ENCODE data around the gene MOG. TPM values are rescaled to one million over a fixed set of nuclear protein-coding genes. Genes with fewer than 3 reads are reported as not detected.
A peak's percentile ranks its signal among the peaks of the same experiment; 100 is the strongest.

Gene MOG
- total RNA-seq, 1 donor from 2014 or later = not detected

DNA sequence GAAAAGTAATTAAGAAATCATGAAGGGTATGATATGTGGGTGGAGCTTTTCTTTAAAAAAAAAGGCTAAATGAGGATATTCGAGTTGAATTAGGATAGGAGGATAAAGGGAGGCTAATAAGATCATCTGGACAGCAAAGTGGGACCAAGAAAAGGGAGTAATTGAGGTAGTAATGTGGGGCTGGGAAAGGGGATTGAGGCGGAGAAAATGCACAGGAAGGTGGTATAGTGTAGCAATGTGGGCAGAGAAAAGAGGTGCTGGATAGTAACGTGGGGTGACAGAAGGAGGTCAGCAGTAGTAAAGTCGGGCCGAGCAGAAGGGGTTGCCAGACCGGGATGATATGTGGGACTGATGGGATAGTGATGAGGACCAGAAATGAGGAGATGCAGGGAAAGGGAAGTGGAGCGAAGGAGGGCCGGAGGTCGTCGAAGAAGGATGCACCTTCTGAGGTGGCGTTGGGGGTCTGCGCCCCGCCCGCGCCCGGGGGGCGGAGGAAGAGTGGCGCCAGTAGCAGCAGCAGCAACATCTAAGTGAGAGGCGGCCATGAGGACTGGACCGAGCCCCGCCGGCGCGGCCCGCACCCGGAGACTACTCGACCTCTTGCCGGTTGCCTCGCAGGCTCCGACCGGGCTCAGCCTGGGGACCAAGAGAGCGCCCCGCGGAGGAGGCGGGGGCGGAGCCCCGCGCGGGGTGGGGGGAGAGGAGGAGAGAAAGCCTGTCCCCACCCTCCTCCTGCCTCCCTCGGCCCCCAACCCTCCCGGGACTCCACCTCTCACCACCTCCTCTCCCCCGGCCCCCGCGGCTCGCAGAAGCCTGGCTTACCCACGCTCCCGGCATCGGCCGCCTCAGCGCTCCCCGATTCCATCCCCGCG lies 24.8 kb upstream of the MOG start:
- H3K4me1 ChIP-seq = peaks cover 29% of the 10 kb centered on the region
- peaks cover 4% of the 10 kb centered on the region for H3K36me3 ChIP-seq
- ATAC-seq (peak; percentile 52 to 60), DNase-seq (peak; percentile 63)
- H3K4me3 ChIP-seq = peak overlapping the region; percentile 66
- no peaks in the 10 kb centered on the region for H3K27me3 ChIP-seq (ENCODE audit: low read depth)
- TF ChIP-seq, protein P1, sequence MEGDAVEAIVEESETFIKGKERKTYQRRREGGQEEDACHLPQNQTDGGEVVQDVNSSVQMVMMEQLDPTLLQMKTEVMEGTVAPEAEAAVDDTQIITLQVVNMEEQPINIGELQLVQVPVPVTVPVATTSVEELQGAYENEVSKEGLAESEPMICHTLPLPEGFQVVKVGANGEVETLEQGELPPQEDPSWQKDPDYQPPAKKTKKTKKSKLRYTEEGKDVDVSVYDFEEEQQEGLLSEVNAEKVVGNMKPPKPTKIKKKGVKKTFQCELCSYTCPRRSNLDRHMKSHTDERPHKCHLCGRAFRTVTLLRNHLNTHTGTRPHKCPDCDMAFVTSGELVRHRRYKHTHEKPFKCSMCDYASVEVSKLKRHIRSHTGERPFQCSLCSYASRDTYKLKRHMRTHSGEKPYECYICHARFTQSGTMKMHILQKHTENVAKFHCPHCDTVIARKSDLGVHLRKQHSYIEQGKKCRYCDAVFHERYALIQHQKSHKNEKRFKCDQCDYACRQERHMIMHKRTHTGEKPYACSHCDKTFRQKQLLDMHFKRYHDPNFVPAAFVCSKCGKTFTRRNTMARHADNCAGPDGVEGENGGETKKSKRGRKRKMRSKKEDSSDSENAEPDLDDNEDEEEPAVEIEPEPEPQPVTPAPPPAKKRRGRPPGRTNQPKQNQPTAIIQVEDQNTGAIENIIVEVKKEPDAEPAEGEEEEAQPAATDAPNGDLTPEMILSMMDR (IDR thresholded peaks at IDR 0.05) = no peak
- H3K9me3 ChIP-seq = no peaks in the 10 kb centered on the region
- intact Hi-C loops (cut with DNase I) = no loop called here
- H3K27ac ChIP-seq = peak overlapping the region; percentile 52

DNA sequence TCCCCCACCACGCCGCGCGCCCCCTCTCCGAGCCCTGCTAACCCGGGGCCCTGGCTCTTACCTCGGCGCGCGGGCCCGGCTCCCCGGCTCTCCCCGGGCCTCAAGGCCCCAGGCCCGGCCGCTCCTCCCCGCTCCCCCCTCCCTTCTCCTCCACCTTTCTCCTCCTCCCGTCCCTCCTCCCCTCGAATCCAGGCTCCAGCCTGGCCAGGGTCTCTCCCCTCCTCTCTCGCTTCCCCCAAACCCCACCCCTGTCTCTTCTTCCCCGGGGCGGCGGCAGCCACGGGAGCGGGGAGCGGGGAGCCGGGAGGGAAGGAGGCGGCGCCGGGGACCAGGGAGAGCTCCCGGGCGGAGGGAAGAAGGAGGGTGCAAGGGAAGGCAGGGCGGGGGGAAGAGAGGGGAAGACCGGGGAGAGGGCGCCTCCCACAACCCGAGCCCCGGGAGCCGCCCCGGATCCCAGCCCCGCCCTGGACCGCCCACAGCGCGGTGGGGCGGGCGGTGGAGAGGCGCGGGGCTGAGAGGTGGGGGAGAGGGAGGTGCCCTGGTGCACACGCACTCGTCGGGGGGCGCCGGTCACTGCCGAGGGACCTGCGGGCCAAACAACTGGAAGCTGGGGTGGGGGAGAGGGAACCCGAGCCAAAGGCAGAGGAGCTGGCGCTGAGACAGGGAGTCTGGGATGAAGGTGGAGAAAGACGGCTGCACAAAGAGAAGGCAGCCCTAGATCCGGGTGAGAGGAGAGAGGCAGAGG lies 23.9 kb upstream of the MOG start, which contains the start of gene GABBR1:
Gene GABBR1, minus strand, starts transcription at position 395 of the 745 bp plus-strand sequence. CDS start 798 bp downstream, outside the sequence.
- DNase-seq (peak; percentile 89), ATAC-seq (peak; percentile 97)
- peak within 1 kb of the TSS; percentile 52 for H3K27ac ChIP-seq
- H3K27me3 ChIP-seq (ENCODE audit: low read depth) = no peaks in the 10 kb centered on the region
- peaks cover 29% of the 10 kb centered on the region for H3K4me1 ChIP-seq
- intact Hi-C loops (cut with DNase I) = no loop called here
- H3K9me3 ChIP-seq = no peaks in the 10 kb centered on the region
- H3K4me3 ChIP-seq = peak within 1 kb of the TSS; percentile 66
- TF ChIP-seq, protein P1 (IDR thresholded peaks at IDR 0.05) = no peak
- peaks cover 4% of the 10 kb centered on the region for H3K36me3 ChIP-seq

DNA sequence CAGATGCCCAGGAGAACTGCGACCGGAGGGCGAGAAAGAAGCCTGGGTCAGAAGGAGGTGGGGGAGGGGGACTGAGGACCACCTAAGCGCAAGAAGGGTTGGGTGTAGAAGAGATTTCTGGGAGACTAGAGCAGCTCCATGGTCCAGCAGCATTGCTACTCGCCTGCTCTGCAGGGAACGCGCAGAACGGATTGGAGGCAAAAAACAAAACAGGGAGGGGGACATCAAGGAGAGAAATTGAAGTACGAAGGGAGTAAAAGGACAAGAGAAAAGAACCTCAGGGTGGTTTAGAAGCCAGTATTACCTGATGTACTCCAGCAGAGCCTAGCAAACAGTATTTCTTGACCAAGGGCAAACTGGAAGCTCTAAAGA lies 23.4 kb upstream of the MOG start:
- Histone ChIP-seq H3K4me1 (peaks cover 28% of the 10 kb centered on the region), H3K36me3 (peaks cover 4% of the 10 kb centered on the region), H3K27ac (peak overlapping the region; percentile 52), H3K27me3 (ENCODE audit: low read depth) (no peaks in the 10 kb centered on the region), H3K9me3 (no peaks in the 10 kb centered on the region), H3K4me3 (peak overlapping the region; percentile 66)
- intact Hi-C loops (cut with DNase I) = no loop called here
- ATAC-seq = peak; percentile 1 to 16
- TF ChIP-seq, protein P1 (IDR thresholded peaks at IDR 0.05) = no peak
- DNase-seq = no peak

DNA sequence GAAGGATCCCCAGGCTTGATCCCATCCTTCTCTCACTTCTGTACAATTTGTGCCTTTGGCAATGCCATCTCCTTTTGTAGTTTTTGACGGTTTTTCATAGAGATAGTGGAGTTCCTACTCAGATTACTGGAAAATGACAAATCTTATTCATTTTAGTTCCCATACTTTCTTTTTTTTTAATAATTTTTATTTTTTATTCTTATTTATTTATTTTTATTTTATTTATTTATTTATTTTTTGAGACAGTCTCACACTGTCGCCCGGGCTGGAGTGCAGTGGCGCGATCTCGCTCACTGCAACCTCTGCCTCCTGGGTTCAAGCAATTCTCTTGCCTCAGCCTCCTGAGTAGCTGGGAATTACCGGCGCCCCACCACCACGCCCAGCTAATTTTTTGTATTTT lies 19.6 kb upstream of the MOG start:
- no peaks in the 10 kb centered on the region for H3K36me3 ChIP-seq
- H3K27me3 ChIP-seq (ENCODE audit: low read depth) = no peaks in the 10 kb centered on the region
- no peak overlapping the region for H3K27ac ChIP-seq
- no peak overlapping the region for H3K4me3 ChIP-seq
- intact Hi-C loops (cut with DNase I) = no loop called here
- ATAC-seq (no peak), DNase-seq (no peak)
- no peaks in the 10 kb centered on the region for H3K9me3 ChIP-seq
- TF ChIP-seq, protein P1 (IDR thresholded peaks at IDR 0.05) = no peak
- H3K4me1 ChIP-seq = peaks cover 6% of the 10 kb centered on the region

DNA sequence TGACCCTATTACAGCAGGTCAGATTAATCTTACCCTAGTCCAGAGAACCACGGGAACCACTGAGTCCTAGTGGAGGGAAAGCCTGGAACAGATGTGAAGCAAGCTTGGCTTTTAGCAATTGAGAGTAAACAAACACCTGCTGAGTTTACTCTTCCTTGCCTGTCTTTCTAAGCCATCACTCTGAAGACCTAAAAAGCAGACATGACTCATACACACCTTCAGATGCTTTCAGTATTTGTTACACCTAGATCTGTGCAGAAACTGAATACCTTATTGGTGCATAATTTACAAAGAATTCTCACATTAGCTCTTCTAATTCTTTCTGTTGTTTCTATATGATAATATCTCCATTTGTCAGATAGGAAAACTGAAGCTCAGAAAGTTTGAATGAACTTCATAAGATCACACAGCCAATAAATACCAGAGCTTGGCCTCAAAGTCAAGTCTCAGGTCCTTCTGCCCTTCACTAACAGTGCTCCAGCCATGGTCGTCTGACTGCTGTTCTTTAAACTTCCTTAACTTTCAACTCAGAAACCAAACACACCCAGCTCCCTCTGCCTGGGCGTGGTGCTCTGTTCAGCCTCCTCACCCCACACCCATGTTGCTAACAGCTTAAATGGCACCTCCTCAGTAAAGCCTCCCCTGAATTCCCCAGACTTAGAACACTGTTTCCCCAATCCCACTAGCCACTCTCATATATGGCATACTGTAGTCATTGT lies 15.3 kb upstream of the MOG start:
- Histone ChIP-seq H3K27ac (no peak overlapping the region), H3K27me3 (ENCODE audit: low read depth) (no peaks in the 10 kb centered on the region), H3K9me3 (no peaks in the 10 kb centered on the region), H3K4me1 (no peaks in the 10 kb centered on the region), H3K4me3 (no peak overlapping the region), H3K36me3 (no peaks in the 10 kb centered on the region)
- ATAC-seq = peak in 1 of 2 donors; percentile 48
- TF ChIP-seq, protein P1 (IDR thresholded peaks at IDR 0.05) = no peak
- no peak for DNase-seq
- intact Hi-C loops (cut with DNase I) = no loop called here

All from lower lobe of right lung (tissue), 2 donors.